MM.1S (cell line): Measurements from ENCODE around the gene CDH4.

Experiments used
- DNase-seq: peaks from one replicate; pipeline ENCODE4 v3.0.0-alpha.2; 2015
- H2AFZ ChIP-seq: fragments of 300-600 bp; sonication (generic); 2 replicates; pipeline ENCODE4 v1.6.0; 2016; ENCODE audit warnings: antibody characterized with exemption, low read length
- H3F3A ChIP-seq: fragments of 300-600 bp; sonication (generic); 2 replicates; pipeline ENCODE4 v1.6.1; 2016; ENCODE audit warnings: mild to moderate bottlenecking, antibody characterized with exemption, low read length, moderate library complexity, mixed read lengths; ENCODE audit not compliant: insufficient read depth
- H3K27ac ChIP-seq: fragments of 300-600 bp; sonication (generic); 2 replicates; pipeline ENCODE4 v1.5.1; 2016; ENCODE audit warnings: mild to moderate bottlenecking, low read length
- H3K27me3 ChIP-seq: fragments of 300-600 bp; sonication (generic); replicated peaks from 2 replicates; pipeline ENCODE4 v1.6.0; 2016; ENCODE audit warnings: low read length; ENCODE audit not compliant: insufficient read depth
- H3K36me3 ChIP-seq: fragments of 300-600 bp; sonication (generic); replicated peaks from 2 replicates; pipeline ENCODE4 v1.6.1; 2016; ENCODE audit warnings: mild to moderate bottlenecking, low read length, mixed read lengths; ENCODE audit not compliant: insufficient read depth
- H3K4me1 ChIP-seq: fragments of 300-600 bp; sonication (generic); 2 replicates; pipeline ENCODE4 v1.6.1; 2016; ENCODE audit warnings: low read length, mixed read lengths
- H3K4me2 ChIP-seq: fragments of 300-600 bp; sonication (generic); 2 replicates; pipeline ENCODE4 v1.6.0; 2016; ENCODE audit warnings: low read depth, low read length
- H3K4me3 ChIP-seq: fragments of 300-600 bp; sonication (generic); 2 replicates; pipeline ENCODE4 v1.5.1; 2016; ENCODE audit warnings: low read length, mixed read lengths
- H3K79me2 ChIP-seq: fragments of 300-600 bp; sonication (generic); 2 replicates; pipeline ENCODE4 v1.6.1; 2016; ENCODE audit warnings: mixed run types, low read length, mixed read lengths
- H3K9ac ChIP-seq: fragments of 300-600 bp; sonication (generic); 2 replicates; pipeline ENCODE4 v1.6.1; 2016; ENCODE audit warnings: low read length, mixed read lengths
- H3K9me2 ChIP-seq: fragments of 300-600 bp; sonication (generic); replicated peaks from 2 replicates; pipeline ENCODE4 v1.6.1; 2016; ENCODE audit warnings: mild to moderate bottlenecking, low read length, mixed read lengths; ENCODE audit not compliant: insufficient read depth
- H3K9me3 ChIP-seq: fragments of 300-600 bp; sonication (generic); replicated peaks from 2 replicates; pipeline ENCODE4 v1.6.1; 2016; ENCODE audit warnings: mild to moderate bottlenecking, low read length, mixed read lengths; ENCODE audit not compliant: insufficient read depth
- H4K20me1 ChIP-seq: fragments of 300-600 bp; sonication (generic); 2 replicates; pipeline ENCODE4 v1.6.1; 2016; ENCODE audit warnings: mild to moderate bottlenecking, low read length, moderate library complexity, mixed read lengths; ENCODE audit not compliant: insufficient read depth
- EZH2 ChIP-seq: fragments of 300-600 bp; sonication (generic); optimal IDR thresholded peaks from 2 replicates; pipeline ENCODE3; 2017; ENCODE audit warnings: low read depth, mild to moderate bottlenecking, antibody characterized with exemption, low read length, mixed read lengths
- EZH2phosphoT487 ChIP-seq: fragments of 300-600 bp; sonication (generic); IDR thresholded peaks from 2 replicates; pipeline ENCODE4 v1.6.1; 2018; ENCODE audit warnings: antibody characterized with exemption, low read length
- TF ChIP-seq, protein P1 (sequence below): fragments of 300-600 bp; sonication (generic); IDR thresholded peaks from 2 replicates; pipeline ENCODE4 v1.5.1; 2016; ENCODE audit warnings: antibody characterized with exemption, low read length, mixed read lengths

CDH4 gene

DNA sequence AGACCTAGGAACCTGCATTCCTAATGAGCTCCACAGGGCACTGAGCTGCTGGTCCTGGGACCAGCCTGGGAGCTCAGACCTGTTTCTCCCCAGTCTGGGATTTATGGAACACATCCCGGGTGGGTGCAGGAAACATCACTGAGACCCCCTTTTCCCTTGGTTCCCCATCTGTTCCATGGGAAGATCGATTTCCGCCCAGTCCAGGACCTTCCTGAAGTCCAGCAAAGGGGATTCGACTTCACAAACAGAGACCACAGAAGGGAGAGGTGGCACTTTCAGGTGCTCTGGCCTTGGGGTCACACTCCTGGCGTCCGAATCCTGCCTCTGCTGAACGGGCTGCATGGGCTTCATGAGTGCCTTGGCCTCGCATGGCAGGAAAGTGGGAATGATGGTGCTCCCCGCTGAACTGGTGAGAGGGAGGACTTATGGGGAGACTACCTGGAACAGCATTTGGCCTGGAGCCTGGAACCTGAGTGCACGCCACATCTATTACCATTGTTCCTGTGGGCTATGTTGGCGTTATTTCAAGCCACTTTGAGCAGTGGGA lies 517.3 kb downstream of the CDH4 start:
- Histone ChIP-seq H3K9me2 (no peaks in the 10 kb centered on the region), H3K4me3 (no peak overlapping the region), H3K9ac (no peak overlapping the region), H2AFZ (no peak overlapping the region), H3K9me3 (no peaks in the 10 kb centered on the region), H3K79me2 (no peaks in the 10 kb centered on the region), H3K4me1 (no peaks in the 10 kb centered on the region), H3K4me2 (no peak overlapping the region), H4K20me1 (no peaks in the 10 kb centered on the region), H3F3A (no peaks in the 10 kb centered on the region), H3K36me3 (no peaks in the 10 kb centered on the region), H3K27ac (no peak overlapping the region), H3K27me3 (peaks cover 93% of the 10 kb centered on the region)
- no peak for DNase-seq
- TF ChIP-seq, protein P1, sequence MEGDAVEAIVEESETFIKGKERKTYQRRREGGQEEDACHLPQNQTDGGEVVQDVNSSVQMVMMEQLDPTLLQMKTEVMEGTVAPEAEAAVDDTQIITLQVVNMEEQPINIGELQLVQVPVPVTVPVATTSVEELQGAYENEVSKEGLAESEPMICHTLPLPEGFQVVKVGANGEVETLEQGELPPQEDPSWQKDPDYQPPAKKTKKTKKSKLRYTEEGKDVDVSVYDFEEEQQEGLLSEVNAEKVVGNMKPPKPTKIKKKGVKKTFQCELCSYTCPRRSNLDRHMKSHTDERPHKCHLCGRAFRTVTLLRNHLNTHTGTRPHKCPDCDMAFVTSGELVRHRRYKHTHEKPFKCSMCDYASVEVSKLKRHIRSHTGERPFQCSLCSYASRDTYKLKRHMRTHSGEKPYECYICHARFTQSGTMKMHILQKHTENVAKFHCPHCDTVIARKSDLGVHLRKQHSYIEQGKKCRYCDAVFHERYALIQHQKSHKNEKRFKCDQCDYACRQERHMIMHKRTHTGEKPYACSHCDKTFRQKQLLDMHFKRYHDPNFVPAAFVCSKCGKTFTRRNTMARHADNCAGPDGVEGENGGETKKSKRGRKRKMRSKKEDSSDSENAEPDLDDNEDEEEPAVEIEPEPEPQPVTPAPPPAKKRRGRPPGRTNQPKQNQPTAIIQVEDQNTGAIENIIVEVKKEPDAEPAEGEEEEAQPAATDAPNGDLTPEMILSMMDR, result no peak
- TF ChIP-seq EZH2phosphoT487 (no peak), EZH2 (no peak)

DNA sequence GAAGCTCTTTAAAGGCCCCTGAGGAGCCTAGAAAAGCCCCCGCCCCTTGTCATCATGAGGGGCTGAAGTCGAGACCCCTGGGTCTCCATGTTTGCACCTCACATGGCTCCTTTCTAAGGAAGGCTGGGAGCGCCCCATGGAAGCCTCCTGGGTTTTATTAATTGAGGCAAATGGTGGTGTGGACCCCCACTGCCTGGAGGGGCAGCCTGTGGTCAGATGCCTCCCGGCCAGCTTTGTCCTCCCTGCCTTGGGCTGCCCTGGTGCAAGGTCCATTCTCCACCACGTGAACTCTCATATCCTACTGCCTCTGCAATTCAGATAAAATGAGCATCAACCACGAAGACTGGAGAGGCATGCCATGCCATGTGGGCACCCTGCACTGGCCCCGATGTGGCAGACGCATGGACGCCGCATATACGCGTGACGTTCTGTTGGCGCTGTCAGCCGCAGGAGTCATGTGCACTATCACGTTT lies 518.1 kb downstream of the CDH4 start:
- no peaks in the 10 kb centered on the region for H4K20me1 ChIP-seq

DNA sequence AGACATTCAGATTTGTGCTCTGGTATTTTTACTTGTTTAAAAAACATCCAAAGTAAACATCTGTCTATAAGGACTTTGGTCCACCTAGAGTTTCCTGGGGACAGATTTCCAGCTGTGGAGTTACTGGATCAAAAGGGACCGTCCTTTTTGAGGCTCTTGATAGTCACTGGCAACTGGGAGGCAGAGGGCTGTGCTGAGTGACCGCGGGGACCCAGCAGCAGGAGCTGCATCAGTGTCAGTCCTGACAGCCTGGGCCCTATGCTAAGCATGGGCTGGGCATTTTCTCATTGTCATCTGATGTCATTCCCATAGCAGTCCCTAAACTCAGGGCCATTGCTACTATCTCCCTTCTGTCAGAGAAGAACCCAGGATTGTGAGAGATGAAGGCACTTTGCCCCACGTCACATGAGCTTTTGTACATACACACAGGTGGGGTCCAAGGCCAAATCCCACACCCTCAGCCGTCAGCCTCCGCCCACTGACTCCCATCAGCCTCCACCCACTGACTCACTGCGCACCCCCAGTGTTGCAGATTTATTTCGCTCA lies 519.8 kb downstream of the CDH4 start:
- no peak overlapping the region for H3K4me2 ChIP-seq
- H3K9ac ChIP-seq, result no peak overlapping the region
- no peak overlapping the region for H3K4me3 ChIP-seq
- TF ChIP-seq, protein P1, result no peak
- no peak for TF ChIP-seq EZH2phosphoT487
- TF ChIP-seq EZH2, result no peak
- no peak overlapping the region for H3K27ac ChIP-seq
- no peak overlapping the region for H2AFZ ChIP-seq
- peaks cover 88% of the 10 kb centered on the region for H3K27me3 ChIP-seq
- no peaks in the 10 kb centered on the region for H3K36me3 ChIP-seq
- H3K79me2 ChIP-seq, result no peaks in the 10 kb centered on the region
- no peaks in the 10 kb centered on the region for H3K9me3 ChIP-seq
- H3F3A ChIP-seq, result no peaks in the 10 kb centered on the region
- H3K9me2 ChIP-seq, result no peaks in the 10 kb centered on the region
- no peaks in the 10 kb centered on the region for H4K20me1 ChIP-seq
- no peak for DNase-seq
- no peaks in the 10 kb centered on the region for H3K4me1 ChIP-seq

More for the DNA sequence above, 518.1 kb downstream of the CDH4 start:
- no peak for DNase-seq
- TF ChIP-seq, protein P1, result no peak
- TF ChIP-seq EZH2 (no peak), EZH2phosphoT487 (no peak)
- H3K79me2 ChIP-seq, result no peaks in the 10 kb centered on the region
- no peak overlapping the region for H3K9ac ChIP-seq
- H3K27ac ChIP-seq, result no peak overlapping the region
- H3K4me2 ChIP-seq, result no peak overlapping the region
- H3F3A ChIP-seq, result no peaks in the 10 kb centered on the region
- peaks cover 89% of the 10 kb centered on the region for H3K27me3 ChIP-seq
- no peak overlapping the region for H2AFZ ChIP-seq
- no peak overlapping the region for H3K4me3 ChIP-seq
- H3K36me3 ChIP-seq, result no peaks in the 10 kb centered on the region
- no peaks in the 10 kb centered on the region for H3K4me1 ChIP-seq
- H3K9me2 ChIP-seq, result no peaks in the 10 kb centered on the region
- no peaks in the 10 kb centered on the region for H3K9me3 ChIP-seq
